Measurements from ENCODE around the gene PNPLA2.

The PNPLA2 gene

GRCh38 chr11:872799-873198, 54.1 kb downstream of the PNPLA2 start:
- Histone ChIP-seq H3K27ac (no peak overlapping the region), H3K4me3 (no peak overlapping the region), H3K36me3 (peaks cover 0 to 58% (median 6%) of the 10 kb centered on the region in 3 donors), H3K9me3 (no peaks in the 10 kb centered on the region), H3K27me3 (no peaks in the 10 kb centered on the region), H3K4me1 (no peaks in the 10 kb centered on the region)
- intact Hi-C loops (cut with DNase I; ENCODE audit: low total_unique reads) = no loop called here
- no peak for TF ChIP-seq CTCF (IDR thresholded peaks at IDR 0.05)
- DNase-seq = no peak

GRCh38 chr11:873706-874105, 55.0 kb downstream of the PNPLA2 start:
- H3K27ac ChIP-seq = no peak overlapping the region
- no peak for DNase-seq
- intact Hi-C loops (cut with DNase I; ENCODE audit: low total_unique reads) = no loop called here
- H3K4me1 ChIP-seq = no peaks in the 10 kb centered on the region
- TF ChIP-seq CTCF (IDR thresholded peaks at IDR 0.05) = no peak
- peaks cover 0 to 52% (median 6%) of the 10 kb centered on the region in 3 donors for H3K36me3 ChIP-seq
- no peaks in the 10 kb centered on the region for H3K27me3 ChIP-seq
- H3K9me3 ChIP-seq = no peaks in the 10 kb centered on the region
- no peak overlapping the region for H3K4me3 ChIP-seq

Measured in tibial artery (tissue), 4 donors.